Mesenteric fat pad (tissue), 1 donor: Measurements from ENCODE around the gene SIRT7. TPM values are rescaled to one million over a fixed set of nuclear protein-coding genes. Genes with fewer than 3 reads are reported as not detected.

Experiments
- DNase-seq: peaks from one replicate; pipeline ENCODE4 v3.0.0-alpha.2; 2020; ENCODE audit warnings: low spot score
- total RNA-seq: library from RNA; stranded (reverse); fragmentation: NEBNext Ultra II Directional; extraction: Animal tissue kit (Norgen Biotek cat#: 25700); gene quantifications from one replicate; pipeline ENCODE4 v1.2.1, GENCODE V29; 2021
- donor health status: DM: yes; HTN: yes; CAD: no.

Gene SIRT7
- total RNA-seq, 1 donor from 2014 or later = 16.9 TPM

DNA sequence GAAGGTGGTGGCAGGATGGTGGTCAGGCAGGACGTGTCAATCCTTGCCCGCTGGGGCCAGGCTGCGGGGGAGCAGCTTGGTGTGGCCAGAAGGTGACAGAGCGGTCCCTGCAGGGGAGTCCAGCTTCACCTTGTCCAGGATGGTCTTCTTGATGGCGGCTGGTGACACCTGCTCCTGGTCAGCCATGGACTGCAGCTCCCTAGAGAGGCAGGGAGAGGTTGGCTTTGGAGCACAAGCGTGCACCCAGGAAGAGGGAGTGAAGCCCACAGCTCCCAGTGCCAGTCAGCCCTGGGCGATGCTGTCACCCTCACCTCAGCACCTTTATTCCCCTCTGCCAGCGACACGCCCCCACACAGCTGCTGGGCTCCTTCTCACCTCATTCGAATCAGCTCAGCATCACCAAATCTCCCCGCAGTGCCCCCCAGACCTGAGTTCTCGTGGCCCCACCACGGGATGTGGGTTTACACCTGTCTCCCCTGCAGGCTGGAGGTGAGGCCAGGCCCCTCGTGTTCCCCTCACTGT lies 15.3 kb upstream of the SIRT7 start:
- no peak for DNase-seq

- no peak for DNase-seq
These were observed 14.5 kb upstream of the SIRT7 start for GRCh38 chr17:81932333-81932983.

- no peak for DNase-seq
These were observed 13.8 kb upstream of the SIRT7 start for GRCh38 chr17:81931557-81932332.

- no peak for DNase-seq
These were observed 13.2 kb upstream of the SIRT7 start for GRCh38 chr17:81931189-81931556.

- no peak for DNase-seq
These were observed 12.5 kb upstream of the SIRT7 start for GRCh38 chr17:81930142-81931125.

- DNase-seq = no peak
These were observed 11.5 kb upstream of the SIRT7 start for GRCh38 chr17:81929253-81930141.

- no peak for DNase-seq
These were observed 10.7 kb upstream of the SIRT7 start for GRCh38 chr17:81928544-81929252.

GRCh38 chr17:81927653-81928543 lies 9.9 kb upstream of the SIRT7 start, which contains the start of gene MAFG:
MAFG (minus strand) TSS chr17:81927735; CDS start chr17:81923185, 4,550 bp downstream.
- DNase-seq = peak; percentile 98

GRCh38 chr17:81927152-81927652 lies 9.2 kb upstream of the SIRT7 start:
- DNase-seq = no peak

DNA sequence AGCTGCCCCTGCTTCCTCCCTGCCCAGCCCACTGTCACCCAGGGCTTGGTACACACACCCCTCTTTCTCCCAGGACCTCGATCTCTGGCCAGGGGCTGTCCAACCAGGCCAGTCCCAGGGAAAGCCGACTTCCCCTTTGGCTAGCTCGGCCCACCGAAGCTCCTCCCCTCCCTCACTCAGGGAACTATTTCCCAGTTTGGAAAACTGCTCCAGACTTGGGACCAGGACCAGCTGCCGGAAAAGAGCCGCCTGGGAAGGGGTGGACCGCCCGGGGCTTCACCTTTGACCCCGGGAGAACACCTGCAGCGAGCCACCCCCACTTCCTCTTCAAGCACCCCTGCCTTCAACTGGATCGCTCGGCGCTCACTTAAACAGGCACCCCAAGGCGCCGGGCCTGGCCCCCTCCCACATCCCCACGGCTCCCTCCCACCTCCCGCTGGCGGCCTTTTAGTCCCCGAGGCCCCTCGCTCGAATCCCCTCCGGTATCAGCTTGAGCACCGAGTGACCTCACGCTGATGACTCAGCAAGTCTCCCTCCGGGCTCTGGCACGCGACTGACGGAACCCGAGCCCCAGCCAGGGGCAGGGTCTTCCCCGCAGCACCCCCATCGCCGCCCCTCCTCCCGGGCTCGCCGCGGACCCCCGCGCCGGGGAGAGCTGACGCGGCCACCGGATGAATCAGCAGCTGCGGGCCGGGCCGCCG lies 8.6 kb upstream of the SIRT7 start:
- DNase-seq = no peak

GRCh38 chr17:81925860-81926450 lies 8.0 kb upstream of the SIRT7 start:
- DNase-seq = no peak

GRCh38 chr17:81924557-81925532 lies 6.9 kb upstream of the SIRT7 start:
- no peak for DNase-seq

GRCh38 chr17:81923302-81924260 lies 5.6 kb upstream of the SIRT7 start:
- DNase-seq = no peak

GRCh38 chr17:81922566-81923301 lies 4.8 kb upstream of the SIRT7 start:
- no peak for DNase-seq
